ENCODE data around the gene MIEF1.
"Not testable (repeated sequence)": the region's sequence is repeated elsewhere in the genome, so short reads cannot be mapped to it uniquely, and the experiment has no call there.

The MIEF1 gene

DNA sequence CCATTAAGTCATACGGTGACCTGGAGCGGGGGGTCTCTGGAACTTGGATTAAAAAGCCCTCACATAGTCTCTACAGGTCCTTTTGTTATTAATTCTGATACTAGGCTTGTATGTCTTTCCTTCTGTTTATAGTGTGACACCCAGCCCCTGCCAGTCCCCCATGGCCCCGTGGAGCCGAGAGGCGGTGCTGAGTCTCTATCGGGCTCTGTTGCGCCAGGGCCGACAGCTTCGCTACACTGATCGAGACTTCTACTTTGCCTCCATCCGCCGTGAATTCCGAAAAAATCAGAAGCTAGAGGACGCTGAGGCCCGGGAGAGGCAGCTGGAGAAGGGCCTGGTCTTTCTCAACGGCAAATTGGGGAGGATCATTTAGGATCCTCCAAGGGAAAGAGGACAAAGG, 2.0 kb downstream of the MIEF1 start:
- H3K9ac ChIP-seq (ENCODE audit: low read depth, low read length) = no peak overlapping the region
- WGBS = 95% methylated on average over 16 of the region's 16 CpGs
- peaks cover 5% of the 10 kb centered on the region; the same call in 1 of the 2 replicates for H3K4me1 ChIP-seq (ENCODE audit: insufficient read depth, low read length)
- H3K27me3 ChIP-seq (ENCODE audit: insufficient read depth, low read length) = peaks cover 66% of the 10 kb centered on the region
- peaks cover 49% of the 10 kb centered on the region for H3K36me3 ChIP-seq (ENCODE audit: insufficient read depth, low read length)
- H3K27ac ChIP-seq (ENCODE audit: low read depth, low read length) = no peak overlapping the region
- H3K4me3 ChIP-seq (ENCODE audit: low read length) = no peak overlapping the region
- no peaks in the 10 kb centered on the region for H3K9me3 ChIP-seq (ENCODE audit: insufficient read depth, low read depth, low read length)

GRCh38 chr22:39507021-39507420, 4.9 kb downstream of the MIEF1 start:
- not testable (repeated sequence) for H3K27ac ChIP-seq (ENCODE audit: low read depth, low read length); H3K4me3 ChIP-seq (ENCODE audit: low read length); H3K9ac ChIP-seq (ENCODE audit: low read depth, low read length); H3K9me3 ChIP-seq (ENCODE audit: insufficient read depth, low read depth, low read length); H3K4me1 ChIP-seq (ENCODE audit: insufficient read depth, low read length)
- WGBS = 86% methylated on average over 10 of the region's 10 CpGs
- Histone ChIP-seq H3K27me3 (ENCODE audit: insufficient read depth, low read length) (peaks cover 72% of the 10 kb centered on the region), H3K36me3 (ENCODE audit: insufficient read depth, low read length) (peaks cover 65% of the 10 kb centered on the region)

GRCh38 chr22:39508393-39508792, 6.3 kb downstream of the MIEF1 start:
- Histone ChIP-seq H3K27me3 (ENCODE audit: insufficient read depth, low read length) (peaks cover 79% of the 10 kb centered on the region), H3K4me3 (ENCODE audit: low read length) (no peak overlapping the region), H3K4me1 (ENCODE audit: insufficient read depth, low read length) (no peaks in the 10 kb centered on the region), H3K9ac (ENCODE audit: low read depth, low read length) (no peak overlapping the region), H3K27ac (ENCODE audit: low read depth, low read length) (no peak overlapping the region), H3K36me3 (ENCODE audit: insufficient read depth, low read length) (peaks cover 75% of the 10 kb centered on the region), H3K9me3 (ENCODE audit: insufficient read depth, low read depth, low read length) (no peaks in the 10 kb centered on the region)
- 89% methylated on average over 4 of the region's 4 CpGs for WGBS

GRCh38 chr22:39510529-39511149, 8.5 kb downstream of the MIEF1 start:
- peaks cover 76% of the 10 kb centered on the region for H3K36me3 ChIP-seq (ENCODE audit: insufficient read depth, low read length)
- H3K4me3 ChIP-seq (ENCODE audit: low read length) = no peak overlapping the region
- H3K27ac ChIP-seq (ENCODE audit: low read depth, low read length) = no peak overlapping the region
- no peaks in the 10 kb centered on the region for H3K4me1 ChIP-seq (ENCODE audit: insufficient read depth, low read length)
- WGBS = 70% methylated on average over 2 of the region's 4 CpGs
- H3K9ac ChIP-seq (ENCODE audit: low read depth, low read length) = no peak overlapping the region
- H3K9me3 ChIP-seq (ENCODE audit: insufficient read depth, low read depth, low read length) = no peaks in the 10 kb centered on the region
- H3K27me3 ChIP-seq (ENCODE audit: insufficient read depth, low read length) = peaks cover 77% of the 10 kb centered on the region

- peaks cover 76% of the 10 kb centered on the region for H3K36me3 ChIP-seq (ENCODE audit: insufficient read depth, low read length)
- WGBS = 93% methylated on average over 12 of the region's 13 CpGs
- H3K9me3 ChIP-seq (ENCODE audit: insufficient read depth, low read depth, low read length) = no peaks in the 10 kb centered on the region
- no peaks in the 10 kb centered on the region for H3K4me1 ChIP-seq (ENCODE audit: insufficient read depth, low read length)
- peaks cover 72% of the 10 kb centered on the region for H3K27me3 ChIP-seq (ENCODE audit: insufficient read depth, low read length)
- no peak overlapping the region for H3K27ac ChIP-seq (ENCODE audit: low read depth, low read length)
- H3K4me3 ChIP-seq (ENCODE audit: low read length) = no peak overlapping the region
- no peak overlapping the region for H3K9ac ChIP-seq (ENCODE audit: low read depth, low read length)
Measured at GRCh38 chr22:39511226-39511625, 9.1 kb downstream of the MIEF1 start.

DNA sequence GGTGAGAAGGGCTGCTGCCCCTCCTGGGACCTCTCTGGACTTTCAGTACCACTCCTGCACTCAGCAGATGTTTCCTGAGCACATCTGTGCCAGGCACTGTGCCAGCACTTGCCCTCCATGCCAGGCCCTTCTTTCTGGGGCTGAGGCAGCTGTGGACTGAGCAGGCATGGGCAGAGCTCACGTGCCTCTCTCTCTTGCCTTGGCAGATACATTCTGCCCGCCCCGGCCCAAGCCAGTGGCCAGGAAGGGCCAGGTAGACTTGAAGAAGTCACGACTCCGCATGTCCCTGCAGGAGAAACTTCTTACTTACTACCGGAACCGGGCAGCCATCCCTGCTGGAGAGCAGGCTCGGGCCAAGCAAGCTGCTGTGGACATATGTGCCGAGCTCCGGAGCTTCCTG, 9.9 kb downstream of the MIEF1 start:
- Histone ChIP-seq H3K4me1 (ENCODE audit: insufficient read depth, low read length) (no peaks in the 10 kb centered on the region), H3K36me3 (ENCODE audit: insufficient read depth, low read length) (peaks cover 73% of the 10 kb centered on the region)

DNA sequence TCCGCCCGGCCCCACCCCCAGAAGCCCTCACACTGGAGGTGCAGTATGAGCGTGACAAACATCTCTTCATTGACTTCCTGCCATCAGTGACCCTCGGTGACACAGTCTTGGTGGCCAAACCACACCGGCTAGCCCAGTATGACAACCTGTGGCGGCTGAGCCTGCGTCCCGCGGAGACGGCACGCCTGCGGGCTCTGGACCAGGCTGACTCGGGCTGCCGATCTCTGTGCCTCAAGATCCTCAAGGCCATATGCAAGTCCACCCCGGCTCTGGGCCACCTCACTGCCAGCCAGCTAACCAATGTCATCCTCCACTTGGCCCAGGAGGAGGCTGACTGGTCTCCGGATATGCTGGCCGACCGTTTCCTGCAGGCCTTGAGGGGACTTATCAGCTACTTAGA, 11.7 kb downstream of the MIEF1 start:
- peaks cover 63% of the 10 kb centered on the region for H3K36me3 ChIP-seq (ENCODE audit: insufficient read depth, low read length)
- H3K9ac ChIP-seq (ENCODE audit: low read depth, low read length) = no peak overlapping the region

More for the DNA sequence above, 9.9 kb downstream of the MIEF1 start:
- Histone ChIP-seq H3K27ac (ENCODE audit: low read depth, low read length) (no peak overlapping the region), H3K4me3 (ENCODE audit: low read length) (no peak overlapping the region), H3K27me3 (ENCODE audit: insufficient read depth, low read length) (peaks cover 68% of the 10 kb centered on the region), H3K9ac (ENCODE audit: low read depth, low read length) (no peak overlapping the region), H3K9me3 (ENCODE audit: insufficient read depth, low read depth, low read length) (no peaks in the 10 kb centered on the region)
- 95% methylated on average over 10 of the region's 10 CpGs for WGBS

DNA sequence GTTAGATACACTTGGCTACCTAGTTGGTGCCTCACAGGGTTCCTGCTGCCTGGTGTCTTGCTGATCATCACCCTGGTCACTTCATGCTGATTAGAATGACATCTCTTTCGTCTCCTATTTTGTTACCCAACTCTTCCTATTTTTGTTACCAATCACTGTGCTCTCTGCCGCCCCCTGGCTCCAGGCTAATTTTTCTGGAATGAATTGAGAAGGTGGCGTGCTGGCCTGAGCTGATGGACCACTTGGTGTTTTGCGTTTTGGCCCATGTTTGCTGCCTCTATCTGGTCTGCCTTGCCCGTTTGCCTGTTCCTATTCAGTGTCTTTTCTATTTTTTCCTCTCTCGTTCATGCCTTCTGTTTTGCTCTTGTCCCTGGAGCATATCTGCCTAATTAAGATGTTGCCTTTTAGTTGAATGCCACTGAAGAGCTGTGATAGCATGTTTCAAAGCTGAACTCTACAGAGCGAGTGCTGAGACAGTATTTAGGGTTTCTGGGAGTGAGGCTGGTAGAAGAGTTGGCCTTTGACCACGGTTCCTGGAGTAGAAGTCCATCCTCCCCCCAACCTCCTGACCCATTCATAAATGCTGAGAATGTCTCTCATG, 12.4 kb downstream of the MIEF1 start:
- Histone ChIP-seq H3K36me3 (ENCODE audit: insufficient read depth, low read length) (peaks cover 61% of the 10 kb centered on the region), H3K9me3 (ENCODE audit: insufficient read depth, low read depth, low read length) (no peaks in the 10 kb centered on the region), H3K27ac (ENCODE audit: low read depth, low read length) (no peak overlapping the region), H3K9ac (ENCODE audit: low read depth, low read length) (no peak overlapping the region), H3K4me3 (ENCODE audit: low read length) (no peak overlapping the region), H3K4me1 (ENCODE audit: insufficient read depth, low read length) (no peaks in the 10 kb centered on the region; the same call in 1 of the 2 replicates), H3K27me3 (ENCODE audit: insufficient read depth, low read length) (peaks cover 56% of the 10 kb centered on the region)
- WGBS = 75% methylated on average over 8 of the region's 8 CpGs

More for the DNA sequence above, 11.7 kb downstream of the MIEF1 start:
- WGBS = 95% methylated on average over 18 of the region's 18 CpGs
- peaks cover 63% of the 10 kb centered on the region for H3K27me3 ChIP-seq (ENCODE audit: insufficient read depth, low read length)
- H3K4me3 ChIP-seq (ENCODE audit: low read length) = no peak overlapping the region
- H3K4me1 ChIP-seq (ENCODE audit: insufficient read depth, low read length) = no peaks in the 10 kb centered on the region; the same call in 1 of the 2 replicates
- no peak overlapping the region for H3K27ac ChIP-seq (ENCODE audit: low read depth, low read length)
- H3K9me3 ChIP-seq (ENCODE audit: insufficient read depth, low read depth, low read length) = no peaks in the 10 kb centered on the region

GRCh38 chr22:39515266-39516050, 13.4 kb downstream of the MIEF1 start:
- Histone ChIP-seq H3K4me1 (ENCODE audit: insufficient read depth, low read length) (no peaks in the 10 kb centered on the region; the same call in 1 of the 2 replicates), H3K4me3 (ENCODE audit: low read length) (no peak overlapping the region), H3K36me3 (ENCODE audit: insufficient read depth, low read length) (peaks cover 57% of the 10 kb centered on the region), H3K27ac (ENCODE audit: low read depth, low read length) (no peak overlapping the region), H3K27me3 (ENCODE audit: insufficient read depth, low read length) (peaks cover 47% of the 10 kb centered on the region), H3K9me3 (ENCODE audit: insufficient read depth, low read depth, low read length) (no peaks in the 10 kb centered on the region), H3K9ac (ENCODE audit: low read depth, low read length) (no peak overlapping the region)
- WGBS = 91% methylated on average over 12 of the region's 12 CpGs

DNA sequence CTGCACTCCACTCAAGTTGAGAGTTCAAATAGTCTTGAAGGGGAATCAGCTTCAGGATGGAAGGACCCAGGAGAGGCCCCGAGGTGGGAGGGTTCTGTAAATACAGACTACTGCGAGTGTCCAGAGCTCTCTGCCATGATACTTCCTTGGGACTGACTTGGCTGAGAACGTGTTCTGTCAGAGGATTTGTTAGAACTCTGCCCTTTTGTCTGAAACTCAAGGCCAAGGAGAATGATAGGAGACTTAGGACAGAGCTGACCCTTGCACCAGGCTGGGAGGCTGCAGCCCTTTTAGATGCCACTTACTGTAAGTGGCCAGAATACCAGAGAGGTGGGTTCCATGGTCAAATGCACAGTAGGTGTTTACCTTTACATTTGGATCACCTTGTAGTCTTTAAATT, 15.4 kb downstream of the MIEF1 start:
- Histone ChIP-seq H3K9ac (ENCODE audit: low read depth, low read length) (no peak overlapping the region), H3K9me3 (ENCODE audit: insufficient read depth, low read depth, low read length) (no peaks in the 10 kb centered on the region), H3K27me3 (ENCODE audit: insufficient read depth, low read length) (peaks cover 28% of the 10 kb centered on the region), H3K4me1 (ENCODE audit: insufficient read depth, low read length) (peaks cover 4% of the 10 kb centered on the region; the same call in 1 of the 2 replicates), H3K36me3 (ENCODE audit: insufficient read depth, low read length) (peaks cover 56% of the 10 kb centered on the region), H3K27ac (ENCODE audit: low read depth, low read length) (no peak overlapping the region), H3K4me3 (ENCODE audit: low read length) (no peak overlapping the region)
- WGBS = 91% methylated on average over 3 of the region's 3 CpGs

- Histone ChIP-seq H3K36me3 (ENCODE audit: insufficient read depth, low read length) (peaks cover 59% of the 10 kb centered on the region), H3K27me3 (ENCODE audit: insufficient read depth, low read length) (peaks cover 27% of the 10 kb centered on the region), H3K4me3 (ENCODE audit: low read length) (no peak overlapping the region), H3K9me3 (ENCODE audit: insufficient read depth, low read depth, low read length) (no peaks in the 10 kb centered on the region), H3K4me1 (ENCODE audit: insufficient read depth, low read length) (peaks cover 4% of the 10 kb centered on the region; the same call in 1 of the 2 replicates), H3K27ac (ENCODE audit: low read depth, low read length) (no peak overlapping the region), H3K9ac (ENCODE audit: low read depth, low read length) (no peak overlapping the region)
- 83% methylated on average over 5 of the region's 5 CpGs for WGBS
Measured at GRCh38 chr22:39518144-39518786, 16.2 kb downstream of the MIEF1 start.

All from HUES64 (cell line).